ENCODE data around the gene TAPT1.

The TAPT1 gene

GRCh38 chr4:16126714-16127113 lies 99.6 kb downstream of the TAPT1 start:
- Mint-ChIP-seq H3K27ac (no peak overlapping the region), H3K4me3 (no peak overlapping the region)

GRCh38 chr4:16125571-16126445 lies 100.5 kb downstream of the TAPT1 start:
- Mint-ChIP-seq H3K27me3 (peaks cover 6% of the 10 kb centered on the region), H3K4me3 (no peak overlapping the region), H3K36me3 (no peaks in the 10 kb centered on the region), H3K4me1 (peaks cover 15% of the 10 kb centered on the region), H3K9me3 (no peaks in the 10 kb centered on the region), H3K27ac (no peak overlapping the region)
- ATAC-seq, result no peak

More at GRCh38 chr4:16126714-16127113, 99.6 kb downstream of the TAPT1 start:
- no peaks in the 10 kb centered on the region for H3K9me3 Mint-ChIP-seq
- peaks cover 6% of the 10 kb centered on the region for H3K27me3 Mint-ChIP-seq
- H3K36me3 Mint-ChIP-seq, result no peaks in the 10 kb centered on the region
- ATAC-seq, result no peak
- peaks cover 15% of the 10 kb centered on the region for H3K4me1 Mint-ChIP-seq

GRCh38 chr4:16124232-16124631 lies 102.0 kb downstream of the TAPT1 start:
- H3K4me3 Mint-ChIP-seq, result no peak overlapping the region
- ATAC-seq, result no peak
- peaks cover 6% of the 10 kb centered on the region for H3K27me3 Mint-ChIP-seq
- H3K9me3 Mint-ChIP-seq, result no peaks in the 10 kb centered on the region
- H3K36me3 Mint-ChIP-seq, result no peaks in the 10 kb centered on the region
- H3K27ac Mint-ChIP-seq, result no peak overlapping the region
- peaks cover 15% of the 10 kb centered on the region for H3K4me1 Mint-ChIP-seq

DNA sequence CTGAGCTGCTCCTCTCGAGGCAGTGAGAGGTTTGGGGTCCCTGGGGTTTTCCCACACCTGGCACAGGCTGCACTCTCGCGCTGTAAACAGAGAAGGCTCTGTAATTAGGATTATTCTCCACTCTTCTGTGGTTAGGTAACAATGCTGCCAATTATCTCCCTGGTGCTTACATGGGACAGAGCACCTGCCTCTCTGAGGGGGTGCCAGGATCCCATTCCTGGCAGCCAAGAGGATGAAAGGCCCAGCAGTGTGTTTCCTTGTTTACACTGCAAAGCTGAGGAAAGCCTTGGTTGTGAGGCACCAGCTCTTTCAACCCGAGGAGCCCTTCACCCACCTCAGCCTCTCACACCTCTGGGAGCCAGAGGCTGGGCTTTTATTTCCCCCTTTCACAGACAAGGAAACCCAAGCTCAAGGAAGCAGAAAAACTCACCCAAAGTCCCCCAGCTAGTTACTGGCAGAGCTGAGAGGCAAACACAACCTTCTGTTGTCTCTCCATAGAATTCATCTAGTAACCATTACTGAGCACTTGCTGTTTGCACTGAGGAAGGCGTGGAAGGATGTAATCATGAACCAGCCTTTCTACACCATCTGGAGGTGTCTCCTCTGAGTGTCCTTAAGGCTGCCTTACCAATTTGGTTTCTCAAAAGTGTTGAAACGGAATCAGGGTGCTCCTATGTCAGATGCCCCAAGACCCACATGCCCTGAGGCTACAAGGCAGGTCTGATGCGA lies 102.8 kb downstream of the TAPT1 start:
- H3K9me3 Mint-ChIP-seq, result no peaks in the 10 kb centered on the region
- H3K27me3 Mint-ChIP-seq, result peaks cover 6% of the 10 kb centered on the region
- no peak overlapping the region for H3K4me3 Mint-ChIP-seq
- H3K27ac Mint-ChIP-seq, result no peak overlapping the region
- H3K4me1 Mint-ChIP-seq, result peaks cover 15% of the 10 kb centered on the region
- no peaks in the 10 kb centered on the region for H3K36me3 Mint-ChIP-seq
- ATAC-seq, result no peak

DNA sequence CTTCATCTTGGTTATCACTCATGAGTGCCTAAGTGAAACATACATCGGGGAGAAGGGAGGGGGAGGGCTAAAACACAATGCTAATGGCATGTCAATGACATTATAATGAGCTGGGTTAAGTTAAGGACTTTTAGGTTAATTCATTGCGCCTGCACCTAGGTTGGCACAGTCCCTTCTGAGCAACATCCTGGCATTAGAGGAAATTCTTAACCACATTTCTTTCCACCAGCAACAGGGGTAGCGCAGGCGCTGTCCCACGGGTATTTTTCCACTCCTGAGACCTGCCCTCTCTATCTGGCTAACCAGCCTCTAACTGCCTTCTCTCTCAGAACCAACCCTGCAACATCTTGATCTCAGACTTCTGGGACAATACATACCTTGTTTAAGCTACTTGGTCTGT lies 103.5 kb downstream of the TAPT1 start:
- ATAC-seq, result peak; percentile 54
- no peak overlapping the region for H3K27ac Mint-ChIP-seq
- H3K27me3 Mint-ChIP-seq, result peaks cover 6% of the 10 kb centered on the region
- no peaks in the 10 kb centered on the region for H3K9me3 Mint-ChIP-seq
- H3K4me1 Mint-ChIP-seq, result peaks cover 15% of the 10 kb centered on the region
- no peaks in the 10 kb centered on the region for H3K36me3 Mint-ChIP-seq
- no peak overlapping the region for H3K4me3 Mint-ChIP-seq

- Mint-ChIP-seq H3K27me3 (peaks cover 6% of the 10 kb centered on the region), H3K4me3 (no peak overlapping the region)
- no peak for ATAC-seq
Measured at GRCh38 chr4:16122308-16122711, 104.0 kb downstream of the TAPT1 start.

DNA sequence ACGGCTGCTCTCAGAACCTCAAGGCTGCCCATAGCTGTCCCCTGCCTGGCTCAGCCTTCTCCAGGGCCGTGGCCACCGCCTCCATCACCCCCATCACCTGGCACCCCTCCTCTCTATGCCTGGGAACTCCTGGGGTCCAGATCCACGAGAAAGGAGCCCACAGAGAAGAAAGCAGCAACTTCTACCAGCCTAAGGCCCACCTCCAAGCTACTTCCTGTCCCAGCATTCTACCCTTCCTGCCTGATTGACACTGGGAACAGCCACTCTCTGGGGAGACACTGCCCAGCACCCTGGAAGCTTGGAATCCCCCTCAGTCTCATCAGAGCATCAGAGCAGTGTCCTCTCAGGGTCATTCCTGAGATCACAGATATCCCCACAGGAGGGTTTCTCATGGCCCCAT lies 105.6 kb downstream of the TAPT1 start:
- H3K27me3 Mint-ChIP-seq, result peaks cover 14% of the 10 kb centered on the region
- no peak overlapping the region for H3K4me3 Mint-ChIP-seq
- H3K9me3 Mint-ChIP-seq, result no peaks in the 10 kb centered on the region
- H3K36me3 Mint-ChIP-seq, result no peaks in the 10 kb centered on the region
- H3K27ac Mint-ChIP-seq, result no peak overlapping the region
- H3K4me1 Mint-ChIP-seq, result peaks cover 15% of the 10 kb centered on the region
- no peak for ATAC-seq

More at GRCh38 chr4:16122308-16122711, 104.0 kb downstream of the TAPT1 start:
- no peak overlapping the region for H3K27ac Mint-ChIP-seq
- no peaks in the 10 kb centered on the region for H3K36me3 Mint-ChIP-seq
- H3K4me1 Mint-ChIP-seq, result peaks cover 15% of the 10 kb centered on the region
- no peaks in the 10 kb centered on the region for H3K9me3 Mint-ChIP-seq

- Mint-ChIP-seq H3K4me3 (no peak overlapping the region), H3K27me3 (peaks cover 16% of the 10 kb centered on the region), H3K9me3 (no peaks in the 10 kb centered on the region), H3K4me1 (peaks cover 15% of the 10 kb centered on the region), H3K27ac (no peak overlapping the region), H3K36me3 (no peaks in the 10 kb centered on the region)
- no peak for ATAC-seq
Measured at GRCh38 chr4:16119981-16120380, 106.3 kb downstream of the TAPT1 start.

DNA sequence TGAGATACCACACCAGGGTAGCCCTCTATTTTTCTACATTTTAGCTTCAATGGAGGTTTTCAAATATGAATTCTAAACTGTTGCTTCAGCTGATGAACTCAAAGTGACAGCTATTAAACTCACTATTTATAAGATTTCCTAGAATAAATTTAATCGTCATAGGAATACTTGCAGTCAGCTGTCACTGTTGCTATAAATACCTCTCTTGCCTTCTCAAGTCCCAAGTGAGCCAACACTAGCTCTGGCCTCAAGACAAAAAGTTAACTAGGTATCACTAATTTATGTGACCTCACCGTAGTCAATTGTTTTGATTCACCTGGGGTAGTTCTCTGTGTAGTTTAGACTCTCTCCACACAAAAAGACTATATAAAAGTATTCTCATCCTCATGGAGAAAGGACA lies 108.2 kb downstream of the TAPT1 start:
- Mint-ChIP-seq H3K9me3 (no peaks in the 10 kb centered on the region), H3K4me1 (peaks cover 14% of the 10 kb centered on the region), H3K36me3 (no peaks in the 10 kb centered on the region), H3K27ac (no peak overlapping the region), H3K4me3 (no peak overlapping the region), H3K27me3 (peaks cover 10% of the 10 kb centered on the region)
- no peak for ATAC-seq

DNA sequence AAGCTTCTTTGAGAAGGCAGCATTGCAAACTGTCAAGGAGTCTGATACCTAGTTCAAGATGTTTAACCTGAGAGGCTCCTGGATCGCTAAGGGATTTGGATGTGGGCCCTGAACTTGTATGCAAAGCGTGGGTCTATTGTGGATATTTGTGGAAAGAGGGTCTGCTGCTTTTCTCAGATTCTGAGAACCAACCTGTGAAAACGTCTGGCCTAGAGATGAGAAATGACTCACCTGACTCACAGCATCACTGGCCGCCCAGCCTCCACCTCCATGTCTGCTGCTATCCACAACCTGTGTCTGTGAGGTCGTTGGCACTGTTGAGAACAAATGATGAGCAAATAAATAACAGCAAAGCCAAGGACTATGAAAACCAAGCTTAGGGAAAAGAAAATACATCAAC lies 109.1 kb downstream of the TAPT1 start:
- Mint-ChIP-seq H3K27ac (no peak overlapping the region), H3K9me3 (no peaks in the 10 kb centered on the region), H3K36me3 (no peaks in the 10 kb centered on the region), H3K4me1 (peaks cover 5% of the 10 kb centered on the region), H3K4me3 (no peak overlapping the region), H3K27me3 (peaks cover 10% of the 10 kb centered on the region)
- no peak for ATAC-seq

- no peak for ATAC-seq
- Mint-ChIP-seq H3K4me3 (no peak overlapping the region), H3K4me1 (no peaks in the 10 kb centered on the region), H3K27ac (no peak overlapping the region), H3K27me3 (peaks cover 10% of the 10 kb centered on the region), H3K36me3 (no peaks in the 10 kb centered on the region), H3K9me3 (no peaks in the 10 kb centered on the region)
Measured at GRCh38 chr4:16116493-16116990, 109.7 kb downstream of the TAPT1 start.

DNA sequence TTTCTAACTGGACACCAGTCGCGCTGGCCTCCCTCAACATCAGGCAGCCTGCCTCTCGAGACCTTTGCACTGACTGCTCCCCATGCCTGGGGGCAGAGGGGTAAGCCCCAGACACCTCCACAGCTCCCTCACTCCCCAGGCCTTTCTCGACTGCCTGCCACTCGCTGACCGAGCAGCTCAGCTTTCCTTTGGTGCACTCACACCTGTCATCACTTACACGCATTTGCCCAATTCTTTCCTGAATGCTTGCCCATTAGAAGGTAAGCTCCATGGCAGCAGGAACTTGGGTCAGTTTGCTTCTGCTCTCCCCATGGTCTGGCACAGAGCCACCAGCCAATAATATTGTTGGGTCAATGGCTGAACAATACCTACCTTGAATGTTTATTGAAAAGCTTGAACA lies 110.3 kb downstream of the TAPT1 start:
- Mint-ChIP-seq H3K4me1 (no peaks in the 10 kb centered on the region), H3K27ac (no peak overlapping the region), H3K4me3 (no peak overlapping the region), H3K9me3 (no peaks in the 10 kb centered on the region), H3K36me3 (no peaks in the 10 kb centered on the region), H3K27me3 (peaks cover 10% of the 10 kb centered on the region)
- peak; percentile 5 for ATAC-seq

DNA sequence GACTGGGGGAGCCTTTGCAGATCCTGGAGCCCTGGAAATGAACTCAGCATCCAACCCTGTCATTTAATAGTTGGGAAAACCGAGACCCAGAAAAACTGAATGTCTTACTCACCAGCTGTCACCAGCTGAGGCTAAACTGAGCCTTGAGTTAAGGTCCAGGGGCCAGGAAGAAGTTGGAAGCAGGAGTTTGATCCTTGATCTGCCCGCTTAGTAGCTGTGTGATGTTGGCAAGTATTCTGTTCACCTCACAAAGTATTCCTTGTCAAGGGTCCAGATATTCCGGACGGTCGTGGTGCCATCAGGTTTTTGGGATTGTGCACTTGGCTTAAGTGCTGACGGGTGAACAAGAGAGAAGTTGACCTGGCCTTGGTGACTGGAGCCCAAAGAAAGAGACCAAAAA lies 111.7 kb downstream of the TAPT1 start:
- Mint-ChIP-seq H3K9me3 (peaks cover 3% of the 10 kb centered on the region), H3K36me3 (no peaks in the 10 kb centered on the region), H3K4me1 (no peaks in the 10 kb centered on the region), H3K27ac (no peak overlapping the region), H3K4me3 (no peak overlapping the region), H3K27me3 (peaks cover 10% of the 10 kb centered on the region)
- ATAC-seq, result no peak

DNA sequence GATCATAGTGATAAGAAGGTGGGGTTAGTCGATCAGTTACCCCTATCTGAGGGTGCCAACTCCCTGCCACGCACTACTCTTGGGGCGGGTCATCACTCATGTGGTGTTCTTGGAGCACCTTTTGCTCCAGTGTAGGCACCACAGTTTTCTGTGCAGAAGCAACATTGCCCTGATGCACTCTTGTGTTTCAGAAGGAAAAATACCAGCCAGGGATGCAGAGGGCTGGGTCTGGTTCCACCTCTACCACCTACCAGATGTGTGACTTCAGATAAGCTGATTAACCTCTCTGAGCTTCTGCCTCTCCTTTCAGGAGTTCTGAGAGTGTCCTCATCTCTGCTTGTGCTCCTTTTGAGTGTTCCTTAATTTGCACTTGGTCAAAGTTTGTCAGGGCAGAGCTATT lies 112.5 kb downstream of the TAPT1 start:
- no peak for ATAC-seq
- H3K4me3 Mint-ChIP-seq, result no peak overlapping the region
- no peaks in the 10 kb centered on the region for H3K4me1 Mint-ChIP-seq
- H3K27me3 Mint-ChIP-seq, result peaks cover 10% of the 10 kb centered on the region
- H3K27ac Mint-ChIP-seq, result no peak overlapping the region
- H3K36me3 Mint-ChIP-seq, result no peaks in the 10 kb centered on the region
- peaks cover 3% of the 10 kb centered on the region for H3K9me3 Mint-ChIP-seq

GRCh38 chr4:16111533-16111932 lies 114.7 kb downstream of the TAPT1 start:
- Mint-ChIP-seq H3K36me3 (no peaks in the 10 kb centered on the region), H3K4me1 (no peaks in the 10 kb centered on the region), H3K4me3 (no peak overlapping the region), H3K27me3 (peaks cover 19% of the 10 kb centered on the region), H3K9me3 (peaks cover 3% of the 10 kb centered on the region), H3K27ac (no peak overlapping the region)
- ATAC-seq, result no peak
